H9 (cell line): ENCODE measurements around the gene TCF4. TPM values are rescaled to one million over a fixed set of nuclear protein-coding genes. Genes with fewer than 3 reads are reported as not detected.

Source experiments
- DNase-seq: peaks from one replicate; pipeline ENCODE4 v3.0.0-alpha.2; 2017
- H2AFZ ChIP-seq: one replicate; pipeline ENCODE4 v1.6.1; 2013; ENCODE audit warnings: mild to moderate bottlenecking, low read length, control low read depth, moderate library complexity
- H2AK5ac ChIP-seq: 2 replicates; pipeline ENCODE4 v1.6.1; 2013; ENCODE audit warnings: low read length, control low read depth, mixed read lengths; ENCODE audit not compliant: insufficient read length
- H2BK120ac ChIP-seq: one replicate; pipeline ENCODE4 v1.6.1; 2013; ENCODE audit warnings: low read depth, mild to moderate bottlenecking, low read length, control low read depth, inconsistent platforms; ENCODE audit not compliant: poor library complexity, severe bottlenecking
- H2BK12ac ChIP-seq: 2 replicates; pipeline ENCODE4 v1.6.1; 2013; ENCODE audit warnings: low read length, control low read depth, mixed read lengths, low read depth; ENCODE audit not compliant: insufficient read length
- H2BK15ac ChIP-seq: 2 replicates; pipeline ENCODE4 v1.6.1; 2013; ENCODE audit warnings: low read depth, low read length, control low read depth
- H2BK20ac ChIP-seq: one replicate; pipeline ENCODE4 v1.6.1; 2013; ENCODE audit warnings: low read depth, mild to moderate bottlenecking, low read length, control low read depth, inconsistent platforms; ENCODE audit not compliant: poor library complexity, severe bottlenecking
- H2BK5ac ChIP-seq: 2 replicates; pipeline ENCODE4 v1.6.1; 2013; ENCODE audit warnings: low read length, control low read depth, mixed read lengths; ENCODE audit not compliant: insufficient read length
- H3K14ac ChIP-seq: 2 replicates; pipeline ENCODE4 v1.6.1; 2013; ENCODE audit warnings: low read length, control low read depth; ENCODE audit not compliant: insufficient read depth
- H3K18ac ChIP-seq: 2 replicates; pipeline ENCODE4 v1.6.1; 2013; ENCODE audit warnings: low read depth, mild to moderate bottlenecking, mixed read lengths, low read length, control low read depth; ENCODE audit not compliant: insufficient read length
- H3K23ac ChIP-seq: 2 replicates; pipeline ENCODE4 v1.6.1; 2013; ENCODE audit warnings: low read length, control low read depth, mixed read lengths, low read depth; ENCODE audit not compliant: insufficient read length
- H3K23me2 ChIP-seq: 2 replicates; pipeline ENCODE4 v1.6.1; 2013; ENCODE audit warnings: low read depth, mild to moderate bottlenecking, mixed read lengths, low read length, control low read depth; ENCODE audit not compliant: insufficient read length, poor library complexity, severe bottlenecking
- H3K27ac ChIP-seq: 2 replicates; pipeline ENCODE4 v1.5.1; 2013; ENCODE audit warnings: low read length, control low read depth, mixed read lengths, low read depth; ENCODE audit not compliant: insufficient read length
- H3K27me3 ChIP-seq: 2 replicates; pipeline ENCODE4 v1.6.1; 2013; ENCODE audit warnings: low read length, control low read depth, inconsistent platforms; ENCODE audit not compliant: insufficient read depth
- H3K4ac ChIP-seq: 2 replicates; pipeline ENCODE4 v1.6.1; 2013; ENCODE audit warnings: low read depth, mild to moderate bottlenecking, control low read depth, inconsistent platforms, low read length, moderate library complexity
- H3K4me1 ChIP-seq: 2 replicates; pipeline ENCODE4 v1.6.1; 2013; ENCODE audit warnings: low read length, control low read depth, inconsistent platforms; ENCODE audit not compliant: insufficient read depth
- H3K4me2 ChIP-seq: 2 replicates; pipeline ENCODE4 v1.6.1; 2013; ENCODE audit warnings: low read length, control low read depth, mixed read lengths; ENCODE audit not compliant: insufficient read length, insufficient read depth
- H3K56ac ChIP-seq: 2 replicates; pipeline ENCODE4 v1.6.1; 2013; ENCODE audit warnings: low read depth, mild to moderate bottlenecking, mixed read lengths, low read length, control low read depth; ENCODE audit not compliant: insufficient read length
- H3K79me1 ChIP-seq: 2 replicates; pipeline ENCODE4 v1.6.1; 2013; ENCODE audit warnings: low read depth, mild to moderate bottlenecking, moderate library complexity, low read length, control low read depth, inconsistent platforms; ENCODE audit not compliant: insufficient read depth, poor library complexity, severe bottlenecking
- H3K79me2 ChIP-seq: 2 replicates; pipeline ENCODE4 v1.6.1; 2013; ENCODE audit warnings: low read length, control low read depth, inconsistent platforms; ENCODE audit not compliant: insufficient read depth
- H3K9ac ChIP-seq: 2 replicates; pipeline ENCODE4 v1.6.1; 2013; ENCODE audit warnings: low read length, control low read depth, mixed read lengths; ENCODE audit not compliant: insufficient read length; ENCODE audit errors: extremely low read depth
- H3K9me3 ChIP-seq: one replicate; pipeline ENCODE4 v1.6.1; 2013; ENCODE audit warnings: low read depth, low read length, inconsistent platforms; ENCODE audit not compliant: control insufficient read depth
- H3T11ph ChIP-seq: one replicate; pipeline ENCODE4 v1.6.1; 2013; ENCODE audit warnings: mild to moderate bottlenecking, low read length, control low read depth, inconsistent platforms
- H4K20me1 ChIP-seq: one replicate; pipeline ENCODE4 v1.6.1; 2013; ENCODE audit not compliant: control insufficient read depth, insufficient read length, insufficient read depth
- H4K5ac ChIP-seq: 2 replicates; pipeline ENCODE4 v1.6.1; 2013; ENCODE audit warnings: low read depth, mild to moderate bottlenecking, mixed read lengths, low read length, control low read depth; ENCODE audit not compliant: insufficient read length
- H4K8ac ChIP-seq: replicated peaks from 2 replicates; pipeline ENCODE4 v1.6.1; 2013; ENCODE audit warnings: low read length, control low read depth, mixed read lengths, low read depth; ENCODE audit not compliant: insufficient read length
- H4K91ac ChIP-seq: 2 replicates; pipeline ENCODE4 v1.6.1; 2013; ENCODE audit warnings: low read depth, mild to moderate bottlenecking, moderate library complexity, mixed read lengths, low read length, control low read depth; ENCODE audit not compliant: insufficient read length
- H3K27ac Mint-ChIP-seq, 3 experiments: 2 replicates in 2 of 3; 3 replicates in 1 of 3; pipeline ENCODE4 v1.8.0; 2020 to 2021; ENCODE audit warnings: mixed read lengths in 3 of 3, mild to moderate bottlenecking in 1 of 3, moderate library complexity in 1 of 3
- H3K27me3 Mint-ChIP-seq: 2 replicates; pipeline ENCODE4 v1.8.0; 2021; ENCODE audit warnings: low read depth, mild to moderate bottlenecking, moderate library complexity, mixed read lengths
- H3K36me3 Mint-ChIP-seq, 3 experiments: 2 replicates in 2 of 3; 3 replicates in 1 of 3; pipeline ENCODE4 v1.8.0; 2020 to 2021; ENCODE audit warnings: low read depth in 3 of 3, mixed read lengths in 3 of 3; ENCODE audit not compliant: insufficient read depth in 1 of 3
- H3K4me1 Mint-ChIP-seq, 2 experiments: 2 replicates each; pipeline ENCODE4 v1.8.0; 2020; ENCODE audit warnings: mixed read lengths in 2 of 2
- H3K4me3 Mint-ChIP-seq, 2 experiments: 2 replicates in 1 of 2; 3 replicates in 1 of 2; pipeline ENCODE4 v1.8.0; 2020 to 2021; ENCODE audit warnings: mild to moderate bottlenecking in 2 of 2, mixed read lengths in 2 of 2, moderate library complexity in 1 of 2
- H3K9me3 Mint-ChIP-seq, 2 experiments: 2 replicates in 1 of 2; 3 replicates in 1 of 2; pipeline ENCODE4 v1.8.0; 2020; ENCODE audit warnings: mild to moderate bottlenecking in 2 of 2, mixed read lengths in 2 of 2, moderate library complexity in 1 of 2
- WGBS: extraction: QIAGEN DNeasy Blood & Tissue Kit; methylation state at CpG from one replicate; pipeline ENCODE4 v1.1.7; 2013; ENCODE audit warnings: missing lambda C conversion rate, low lambda C conversion rate, mixed read lengths; ENCODE audit not compliant: insufficient read length; ENCODE audit errors: extremely low coverage; 5-methylcytosine and 5-hydroxymethylcytosine counted together
- total RNA-seq: library from RNA; stranded (reverse); gene quantifications from 2 replicates; pipeline ENCODE4 v1.2.1, GENCODE V29; 2021
- TF ChIP-seq, protein P1 (sequence below): fragments of 200-600 bp; sonication (generic); conservative IDR thresholded peaks from 3 replicates; pipeline ENCODE4 v1.8.0; 2021; ENCODE audit warnings: antibody characterized with exemption, mild to moderate bottlenecking

TCF4 gene
- total RNA-seq, 1 experiment from 2014 or later: 99.4 TPM

DNA sequence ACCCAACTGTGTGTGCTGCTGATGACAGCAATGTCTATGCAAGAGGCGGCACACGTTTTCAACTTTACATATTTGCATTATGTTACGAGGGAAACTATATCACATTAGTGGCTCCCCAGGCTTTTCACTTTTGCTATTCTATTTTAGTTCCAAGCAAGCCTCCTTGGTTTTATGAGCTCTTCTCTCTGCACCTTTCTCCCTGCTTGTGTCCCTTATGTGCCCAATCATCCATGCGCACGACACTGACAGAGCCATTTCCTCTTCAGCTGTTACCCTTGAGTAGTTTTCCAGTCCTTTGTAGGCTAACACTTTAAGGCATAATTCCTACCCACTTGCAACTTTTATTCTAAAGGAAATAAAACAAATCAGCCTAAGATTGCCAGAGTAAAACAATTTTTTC, 154.3 kb downstream of the TCF4 start:
- Histone ChIP-seq H3K79me2 (peaks cover 9% of the 10 kb centered on the region; the same call in 1 of the 2 replicates), H3K4ac (no peak overlapping the region), H2BK12ac (no peak overlapping the region), H2AFZ (no peak overlapping the region), H3K23me2 (no peaks in the 10 kb centered on the region), H4K5ac (no peak overlapping the region), H3K18ac (no peak overlapping the region), H3K27ac (no peak overlapping the region), H2BK5ac (no peak overlapping the region), H4K20me1 (no peaks in the 10 kb centered on the region), H3K9ac (no peak overlapping the region), H2AK5ac (no peak overlapping the region), H3K4me1 (peaks cover 7% of the 10 kb centered on the region), H2BK20ac (no peak overlapping the region), H3K79me1 (peaks cover 6% of the 10 kb centered on the region), H3K9me3 (no peaks in the 10 kb centered on the region), H3K56ac (no peak overlapping the region), H4K8ac (no peak overlapping the region), H2BK15ac (no peak overlapping the region), H3K27me3 (no peaks in the 10 kb centered on the region), H3K4me2 (no peak overlapping the region), H3T11ph (no peak overlapping the region), H3K14ac (no peak overlapping the region), H2BK120ac (no peak overlapping the region), H4K91ac (no peak overlapping the region), H3K23ac (no peak overlapping the region)
- peaks cover 30 to 31% of the 10 kb centered on the region in 2 experiments for H3K4me1 Mint-ChIP-seq
- no CpG with 5 or more reads among the region's 5 CpGs for WGBS
- peaks cover 4 to 8% (median 8%) of the 10 kb centered on the region in 3 experiments for H3K36me3 Mint-ChIP-seq
- no peaks in the 10 kb centered on the region; a peak in 1 of 5 replicates for H3K9me3 Mint-ChIP-seq
- TF ChIP-seq, protein P1, sequence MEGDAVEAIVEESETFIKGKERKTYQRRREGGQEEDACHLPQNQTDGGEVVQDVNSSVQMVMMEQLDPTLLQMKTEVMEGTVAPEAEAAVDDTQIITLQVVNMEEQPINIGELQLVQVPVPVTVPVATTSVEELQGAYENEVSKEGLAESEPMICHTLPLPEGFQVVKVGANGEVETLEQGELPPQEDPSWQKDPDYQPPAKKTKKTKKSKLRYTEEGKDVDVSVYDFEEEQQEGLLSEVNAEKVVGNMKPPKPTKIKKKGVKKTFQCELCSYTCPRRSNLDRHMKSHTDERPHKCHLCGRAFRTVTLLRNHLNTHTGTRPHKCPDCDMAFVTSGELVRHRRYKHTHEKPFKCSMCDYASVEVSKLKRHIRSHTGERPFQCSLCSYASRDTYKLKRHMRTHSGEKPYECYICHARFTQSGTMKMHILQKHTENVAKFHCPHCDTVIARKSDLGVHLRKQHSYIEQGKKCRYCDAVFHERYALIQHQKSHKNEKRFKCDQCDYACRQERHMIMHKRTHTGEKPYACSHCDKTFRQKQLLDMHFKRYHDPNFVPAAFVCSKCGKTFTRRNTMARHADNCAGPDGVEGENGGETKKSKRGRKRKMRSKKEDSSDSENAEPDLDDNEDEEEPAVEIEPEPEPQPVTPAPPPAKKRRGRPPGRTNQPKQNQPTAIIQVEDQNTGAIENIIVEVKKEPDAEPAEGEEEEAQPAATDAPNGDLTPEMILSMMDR: no peak
- peak overlapping the region in 1 of 3 experiments; percentile 14; a peak in 2 of 7 replicates for H3K27ac Mint-ChIP-seq
- no peaks in the 10 kb centered on the region for H3K27me3 Mint-ChIP-seq
- no peak overlapping the region for H3K4me3 Mint-ChIP-seq
- DNase-seq: no peak
